ENCODE results near the gene AVPR2.

AVPR2 gene

DNA sequence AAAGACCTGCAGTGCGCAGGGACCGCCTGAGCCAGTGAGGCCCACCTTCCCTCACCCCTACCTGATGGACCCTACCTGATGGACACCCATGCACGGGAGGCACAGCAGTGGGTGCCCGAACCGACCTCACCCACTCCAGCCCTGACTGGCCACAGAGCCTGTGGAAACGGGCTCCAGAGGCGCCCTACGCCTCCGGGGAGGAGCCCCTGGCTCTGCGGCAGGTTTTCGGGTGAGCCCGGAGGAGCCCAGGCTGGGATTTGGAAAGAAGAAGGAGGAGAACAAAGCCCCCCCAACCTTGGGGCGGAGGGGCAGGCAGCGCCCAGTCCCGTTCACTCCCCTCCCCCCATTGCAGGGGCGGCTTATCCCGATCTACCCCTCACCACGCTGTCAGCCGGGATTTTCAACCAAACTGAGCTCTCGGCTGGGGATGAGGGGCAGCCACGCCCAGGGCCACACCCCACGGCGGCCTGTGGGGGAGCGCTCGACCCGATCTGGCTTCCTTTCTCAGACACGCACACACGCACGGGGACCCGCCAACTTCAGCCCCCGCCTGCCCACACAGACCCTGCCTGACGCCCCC, 19.2 kb upstream of the AVPR2 start:
- TF ChIP-seq, protein P1, sequence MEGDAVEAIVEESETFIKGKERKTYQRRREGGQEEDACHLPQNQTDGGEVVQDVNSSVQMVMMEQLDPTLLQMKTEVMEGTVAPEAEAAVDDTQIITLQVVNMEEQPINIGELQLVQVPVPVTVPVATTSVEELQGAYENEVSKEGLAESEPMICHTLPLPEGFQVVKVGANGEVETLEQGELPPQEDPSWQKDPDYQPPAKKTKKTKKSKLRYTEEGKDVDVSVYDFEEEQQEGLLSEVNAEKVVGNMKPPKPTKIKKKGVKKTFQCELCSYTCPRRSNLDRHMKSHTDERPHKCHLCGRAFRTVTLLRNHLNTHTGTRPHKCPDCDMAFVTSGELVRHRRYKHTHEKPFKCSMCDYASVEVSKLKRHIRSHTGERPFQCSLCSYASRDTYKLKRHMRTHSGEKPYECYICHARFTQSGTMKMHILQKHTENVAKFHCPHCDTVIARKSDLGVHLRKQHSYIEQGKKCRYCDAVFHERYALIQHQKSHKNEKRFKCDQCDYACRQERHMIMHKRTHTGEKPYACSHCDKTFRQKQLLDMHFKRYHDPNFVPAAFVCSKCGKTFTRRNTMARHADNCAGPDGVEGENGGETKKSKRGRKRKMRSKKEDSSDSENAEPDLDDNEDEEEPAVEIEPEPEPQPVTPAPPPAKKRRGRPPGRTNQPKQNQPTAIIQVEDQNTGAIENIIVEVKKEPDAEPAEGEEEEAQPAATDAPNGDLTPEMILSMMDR (IDR thresholded peaks at IDR 0.05), result no peak
- DNase-seq, result no peak
- H3K27ac Mint-ChIP-seq, result no peak overlapping the region
- H3K9me3 Mint-ChIP-seq, result peaks cover 53% of the 10 kb centered on the region
- H3K36me3 Mint-ChIP-seq (ENCODE audit: low read depth), result no peaks in the 10 kb centered on the region
- peak overlapping the region; percentile 73 for H3K4me3 Mint-ChIP-seq
- H3K27me3 Mint-ChIP-seq (ENCODE audit: low read depth, poor library complexity), result peaks cover 20% of the 10 kb centered on the region
- H3K4me1 Mint-ChIP-seq, result peaks cover 41% of the 10 kb centered on the region

DNA sequence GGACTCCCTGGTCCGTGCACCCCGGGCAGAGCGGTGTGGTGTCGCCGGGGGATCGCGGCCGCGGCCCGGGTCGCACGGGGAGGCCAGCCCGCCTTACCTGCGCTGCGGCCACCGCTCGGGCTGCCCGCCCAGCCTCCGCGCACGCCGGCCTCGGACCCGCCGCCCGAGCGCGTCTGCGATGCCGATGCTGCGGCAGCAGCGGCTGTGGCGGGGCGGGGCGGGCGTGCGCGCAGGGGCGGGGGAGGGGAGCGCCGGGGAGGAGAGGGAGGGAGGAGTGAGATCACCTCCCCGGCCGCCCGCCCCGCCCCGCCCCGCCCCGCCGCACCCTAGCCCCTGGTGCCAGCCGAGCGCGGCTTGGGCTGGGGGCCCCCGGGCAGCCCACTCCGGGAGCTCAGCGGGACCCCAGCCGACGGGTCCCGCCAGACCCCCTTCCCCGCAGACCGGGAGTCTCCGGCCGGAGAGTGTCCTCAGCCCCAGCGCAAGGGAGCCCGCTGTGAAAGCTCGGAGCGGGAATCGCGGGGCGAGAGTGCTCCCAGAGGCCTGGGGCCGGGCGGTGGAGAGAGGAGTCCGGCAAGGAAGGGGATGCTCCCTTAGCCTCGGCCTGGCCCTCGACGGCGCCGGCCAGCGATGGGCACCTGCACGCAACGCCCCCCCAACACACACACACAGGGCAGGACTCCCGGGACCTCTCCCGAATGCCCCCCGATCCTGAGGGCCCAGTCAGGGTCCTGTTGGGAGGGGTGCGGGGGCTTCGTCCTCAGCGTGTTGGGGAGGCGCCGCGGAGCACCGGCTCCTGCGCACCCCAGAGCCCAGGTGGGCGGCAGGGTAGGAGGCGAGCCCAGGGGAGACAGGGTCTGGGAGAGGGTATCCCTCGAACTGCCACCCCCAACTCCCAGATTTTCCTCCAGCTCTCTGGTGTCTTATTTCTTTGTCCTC, 18.2 kb upstream of the AVPR2 start, which contains the start of gene L1CAM:
Gene L1CAM (minus strand): TSS at position 206 of the 936 bp plus-strand sequence. CDS start 10,337 bp downstream, outside the sequence.
- DNase-seq, result peak; percentile 58
- no peaks in the 10 kb centered on the region for H3K36me3 Mint-ChIP-seq (ENCODE audit: low read depth)
- H3K27ac Mint-ChIP-seq, result no peak within 1 kb of the TSS
- TF ChIP-seq, protein P1 (IDR thresholded peaks at IDR 0.05), result no peak
- peaks cover 20% of the 10 kb centered on the region for H3K27me3 Mint-ChIP-seq (ENCODE audit: low read depth, poor library complexity)
- H3K4me1 Mint-ChIP-seq, result peaks cover 35% of the 10 kb centered on the region
- peaks cover 57% of the 10 kb centered on the region for H3K9me3 Mint-ChIP-seq
- peak within 1 kb of the TSS; percentile 77 for H3K4me3 Mint-ChIP-seq

GRCh38 chrX:153886915-153887314, 17.6 kb upstream of the AVPR2 start:
- TF ChIP-seq, protein P1 (IDR thresholded peaks at IDR 0.05), result no peak
- peak overlapping the region; percentile 77 for H3K4me3 Mint-ChIP-seq
- no peaks in the 10 kb centered on the region for H3K36me3 Mint-ChIP-seq (ENCODE audit: low read depth)
- peaks cover 59% of the 10 kb centered on the region for H3K9me3 Mint-ChIP-seq
- no peak overlapping the region for H3K27ac Mint-ChIP-seq
- DNase-seq, result peak; percentile 47
- peaks cover 20% of the 10 kb centered on the region for H3K27me3 Mint-ChIP-seq (ENCODE audit: low read depth, poor library complexity)
- H3K4me1 Mint-ChIP-seq, result peaks cover 35% of the 10 kb centered on the region

- H3K4me3 Mint-ChIP-seq, result no peak overlapping the region
- H3K9me3 Mint-ChIP-seq, result peaks cover 60% of the 10 kb centered on the region
- TF ChIP-seq, protein P1 (IDR thresholded peaks at IDR 0.05), result no peak
- H3K36me3 Mint-ChIP-seq (ENCODE audit: low read depth), result no peaks in the 10 kb centered on the region
- DNase-seq, result no peak
- H3K27ac Mint-ChIP-seq, result no peak overlapping the region
- H3K27me3 Mint-ChIP-seq (ENCODE audit: low read depth, poor library complexity), result peaks cover 24% of the 10 kb centered on the region
- peaks cover 36% of the 10 kb centered on the region for H3K4me1 Mint-ChIP-seq
Measured at GRCh38 chrX:153887385-153887784, 17.1 kb upstream of the AVPR2 start.

DNA sequence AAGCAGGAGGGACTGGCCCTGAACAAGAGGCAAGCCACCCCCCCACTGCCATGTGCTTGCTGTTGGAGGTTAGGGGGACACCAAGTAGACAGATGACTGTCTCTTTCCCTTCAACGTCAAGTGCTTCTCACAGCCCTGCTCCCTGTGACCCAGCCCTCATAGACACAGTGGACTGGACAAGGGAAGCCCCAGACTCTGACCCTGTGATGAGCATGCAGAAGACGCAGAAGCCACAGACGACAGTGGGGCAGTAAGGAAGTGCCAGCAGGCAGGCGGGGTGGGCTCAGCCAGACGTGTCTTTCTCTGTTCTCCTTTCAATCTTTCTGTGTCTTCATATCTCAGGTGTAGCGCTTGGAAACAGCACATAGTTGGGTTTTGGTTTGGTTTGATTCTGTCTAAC, 16.1 kb upstream of the AVPR2 start:
- DNase-seq, result no peak
- Mint-ChIP-seq H3K27me3 (ENCODE audit: low read depth, poor library complexity) (peaks cover 24% of the 10 kb centered on the region), H3K27ac (no peak overlapping the region), H3K4me1 (peaks cover 38% of the 10 kb centered on the region), H3K9me3 (peaks cover 65% of the 10 kb centered on the region), H3K4me3 (no peak overlapping the region), H3K36me3 (ENCODE audit: low read depth) (no peaks in the 10 kb centered on the region)
- TF ChIP-seq, protein P1 (IDR thresholded peaks at IDR 0.05), result no peak

Data from nephron progenitor cell (in vitro differentiated cells).